SU-DHL-6 (cell line): ENCODE data around the gene HSPA8.

Experiments
- EZH2phosphoT487 ChIP-seq: fragments of 200-600 bp; sonication (generic), shearing (Covaris generic); conservative IDR thresholded peaks from 2 replicates; pipeline ENCODE4 v1.6.1; 2018; ENCODE audit warnings: mild to moderate bottlenecking, antibody characterized with exemption, low read length, moderate library complexity, mixed read lengths
- TF ChIP-seq, protein P1 (sequence below): fragments of 200-600 bp; sonication (generic); IDR thresholded peaks from one replicate; pipeline ENCODE4 v1.5.1; 2017; ENCODE audit warnings: antibody characterized with exemption, mild to moderate bottlenecking, low read length, moderate library complexity; ENCODE audit not compliant: insufficient read depth, poor library complexity, severe bottlenecking

DNA sequence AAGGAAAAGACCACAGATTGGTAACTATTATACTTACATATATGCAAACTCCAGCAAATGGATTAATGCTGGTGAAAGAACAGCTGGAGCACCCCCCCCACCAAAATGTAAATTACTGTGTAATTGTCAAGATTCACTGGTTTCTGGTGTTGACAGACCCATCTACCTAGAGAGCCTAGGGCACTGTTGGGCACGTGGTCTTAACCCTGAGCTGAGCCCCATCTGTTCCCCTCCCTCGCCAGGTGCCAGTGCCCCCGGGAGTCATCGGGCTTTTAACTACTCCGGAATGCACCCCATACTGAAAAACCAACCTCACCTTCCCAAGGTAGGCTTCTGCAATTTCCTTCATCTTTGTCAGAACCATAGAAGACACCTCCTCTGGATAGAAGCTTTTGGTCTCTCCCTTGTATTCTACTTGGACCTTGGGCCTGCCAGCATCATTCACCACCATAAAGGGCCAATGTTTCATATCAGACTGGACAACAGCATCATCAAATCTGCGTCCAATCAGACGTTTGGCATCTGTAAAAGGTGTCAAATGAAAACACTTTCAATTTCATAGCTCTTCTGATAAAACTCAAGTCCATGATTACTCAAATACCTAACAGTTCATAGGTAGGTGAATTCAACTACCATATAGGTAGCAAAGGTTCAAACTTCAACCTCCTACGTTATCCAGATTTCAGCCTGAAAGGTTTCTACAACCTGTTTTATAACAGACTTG is 1.5 kb downstream of the HSPA8 start:
- TF ChIP-seq, protein P1, sequence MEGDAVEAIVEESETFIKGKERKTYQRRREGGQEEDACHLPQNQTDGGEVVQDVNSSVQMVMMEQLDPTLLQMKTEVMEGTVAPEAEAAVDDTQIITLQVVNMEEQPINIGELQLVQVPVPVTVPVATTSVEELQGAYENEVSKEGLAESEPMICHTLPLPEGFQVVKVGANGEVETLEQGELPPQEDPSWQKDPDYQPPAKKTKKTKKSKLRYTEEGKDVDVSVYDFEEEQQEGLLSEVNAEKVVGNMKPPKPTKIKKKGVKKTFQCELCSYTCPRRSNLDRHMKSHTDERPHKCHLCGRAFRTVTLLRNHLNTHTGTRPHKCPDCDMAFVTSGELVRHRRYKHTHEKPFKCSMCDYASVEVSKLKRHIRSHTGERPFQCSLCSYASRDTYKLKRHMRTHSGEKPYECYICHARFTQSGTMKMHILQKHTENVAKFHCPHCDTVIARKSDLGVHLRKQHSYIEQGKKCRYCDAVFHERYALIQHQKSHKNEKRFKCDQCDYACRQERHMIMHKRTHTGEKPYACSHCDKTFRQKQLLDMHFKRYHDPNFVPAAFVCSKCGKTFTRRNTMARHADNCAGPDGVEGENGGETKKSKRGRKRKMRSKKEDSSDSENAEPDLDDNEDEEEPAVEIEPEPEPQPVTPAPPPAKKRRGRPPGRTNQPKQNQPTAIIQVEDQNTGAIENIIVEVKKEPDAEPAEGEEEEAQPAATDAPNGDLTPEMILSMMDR: no peak
- no peak for TF ChIP-seq EZH2phosphoT487
